Endothelial cell of umbilical vein (primary cell): ENCODE measurements around the gene SAMD9L. TPM values are rescaled to one million over a fixed set of nuclear protein-coding genes. Genes with fewer than 3 reads are reported as not detected.

Source experiments
- BruUV-seq: library from RNA; stranded (reverse); fragments of 400-500 nt; replicated peaks from 2 replicates; lab custom pipeline; 2021; lab: Mats Ljungman, UMichigan
- CTCF ChIA-PET: fragments of 300-600, 350-600 bp; sonication (Branson Sonifier 250); formaldehyde crosslinking; loops from one replicate; lab custom pipeline; 2021; ENCODE audit warnings: antibody characterized with exemption, inconsistent platforms; lab: Charles Lee
- POLR2A ChIA-PET: fragments of 300-600, 350-600 bp; sonication (Branson Sonifier 250); formaldehyde crosslinking; loops from one replicate; lab custom pipeline; 2021; ENCODE audit warnings: antibody characterized with exemption, inconsistent platforms; lab: Charles Lee
- DNase-seq: peaks from one replicate; pipeline ENCODE4 v3.0.0-alpha.2; 2011; ENCODE audit warnings: low read depth, low spot score
- FAIRE-seq: peaks from 2 replicates; lab custom pipeline; 2011; peaks lifted over from hg19 to GRCh38; lab: Jason Lieb, UNC
- H2AFZ ChIP-seq: 2 replicates; pipeline ENCODE4 v1.6.0; 2012; ENCODE audit warnings: low read depth, low read length, control low read depth, inconsistent platforms
- H3K27ac ChIP-seq: 2 replicates; pipeline ENCODE4 v1.5.1; 2011; ENCODE audit warnings: low read depth, mild to moderate bottlenecking, control low read depth, low read length, moderate library complexity; ENCODE audit not compliant: insufficient read depth
- H3K27me3 ChIP-seq, 2 experiments: 2 replicates each; pipeline versions ENCODE4 v1.6.0 to v1.6.1; 2011; ENCODE audit warnings: low read length in 2 of 2, mixed read lengths in 1 of 2; ENCODE audit not compliant: control insufficient read depth in 2 of 2, insufficient read depth in 2 of 2
- H3K36me3 ChIP-seq, 2 experiments: 2 replicates in 1 of 2; 3 replicates in 1 of 2; pipeline ENCODE4 v1.5.1; 2011; ENCODE audit warnings: low read length in 2 of 2, mild to moderate bottlenecking in 1 of 2, moderate library complexity in 1 of 2; ENCODE audit not compliant: control insufficient read depth in 2 of 2, insufficient read depth in 2 of 2; ENCODE audit errors: extremely low read depth in 1 of 2
- H3K4me1 ChIP-seq: 3 replicates; pipeline ENCODE4 v1.5.1; 2011; ENCODE audit warnings: mild to moderate bottlenecking, low read length; ENCODE audit not compliant: control insufficient read depth, insufficient read depth; ENCODE audit errors: extremely low read depth
- H3K4me2 ChIP-seq: 2 replicates; pipeline ENCODE4 v1.6.1; 2011; ENCODE audit warnings: low read length, control low read depth, mixed read lengths; ENCODE audit not compliant: insufficient read depth
- H3K4me3 ChIP-seq, 3 experiments: fragments of 200-600 bp in 1 of 3; sonication (generic), shearing (Covaris generic) in 1 of 3; replicated peaks in 1 of 3; 2 replicates each; pipeline ENCODE4 v1.5.1; 2011 to 2016; ENCODE audit warnings: control low read depth in 3 of 3, low read length in 3 of 3, mild to moderate bottlenecking in 2 of 3, inconsistent platforms in 1 of 3, low read depth in 1 of 3, moderate library complexity in 1 of 3; ENCODE audit not compliant: insufficient read depth in 1 of 3
- H3K79me2 ChIP-seq: 2 replicates; pipeline ENCODE4 v1.6.0; 2012; ENCODE audit warnings: low read length, inconsistent platforms; ENCODE audit not compliant: control insufficient read depth, insufficient read depth
- H3K9ac ChIP-seq: replicated peaks from 2 replicates; pipeline ENCODE3; 2011; ENCODE audit warnings: low read length, control low read depth; ENCODE audit not compliant: insufficient read depth; ENCODE audit errors: extremely low read depth
- H3K9me1 ChIP-seq: replicated peaks from 3 replicates; pipeline ENCODE4 v1.6.0; 2011; ENCODE audit warnings: mild to moderate bottlenecking, low read length; ENCODE audit not compliant: control insufficient read depth, insufficient read depth; ENCODE audit errors: extremely low read depth
- H3K9me3 ChIP-seq: replicated peaks from 2 replicates; pipeline ENCODE4 v1.5.1; 2012; ENCODE audit warnings: low read length, inconsistent platforms; ENCODE audit not compliant: control insufficient read depth, insufficient read depth
- H4K20me1 ChIP-seq: replicated peaks from 2 replicates; pipeline ENCODE3; 2011; ENCODE audit warnings: mild to moderate bottlenecking, low read length; ENCODE audit not compliant: control insufficient read depth, insufficient read depth; ENCODE audit errors: extremely low read depth
- CTCF ChIP-seq, 2 donors: IDR thresholded peaks; 1 replicate in 1 of 2; 2 replicates in 1 of 2; pipeline ENCODE4 v1.5.1; 2011; ENCODE audit warnings: low read length in 2 of 2, mild to moderate bottlenecking in 2 of 2, moderate library complexity in 2 of 2, control low read depth in 1 of 2, inconsistent platforms in 1 of 2, low read depth in 1 of 2; ENCODE audit not compliant: insufficient read depth in 1 of 2; ENCODE audit errors: extremely low read depth in 1 of 2
- MAX ChIP-seq: IDR thresholded peaks from 2 replicates; pipeline ENCODE4 v1.6.1; 2011; ENCODE audit not compliant: insufficient read depth, insufficient read length
- MYC ChIP-seq: IDR thresholded peaks from one replicate; pipeline ENCODE4 v1.6.1; 2011; ENCODE audit warnings: mild to moderate bottlenecking, low read depth, low read length
- POLR2A ChIP-seq: IDR thresholded peaks from 2 replicates; pipeline ENCODE4 v1.6.1; 2012; ENCODE audit warnings: low read depth, mild to moderate bottlenecking, control low read depth, low read length
- POLR2AphosphoS5 ChIP-seq: IDR thresholded peaks from 2 replicates; pipeline ENCODE4 v1.6.1; 2012; ENCODE audit warnings: low read depth, mild to moderate bottlenecking, control low read depth, low read length, moderate library complexity; ENCODE audit not compliant: insufficient read depth
- dilution Hi-C: fragments of 300-500 bp; cut with MboI; formaldehyde crosslinking; loops from one replicate; pipeline ENCODE4 v1.15.0; 2019; ENCODE audit warnings: low sequenced_read_pairs; ENCODE audit not compliant: extremely low pct_ligation_motif_present
- intact Hi-C: fragments of 100-400 bp; cut with micrococcal nuclease; formaldehyde crosslinking; loops from one replicate; pipeline ENCODE4 v1.10.0; 2022
- polyA plus RNA-seq, 4 experiments: library from polyadenylated mRNA; depleted of rRNA in 3 of 4; stranded (reverse) in 3 of 4; unstranded in 1 of 4; fragments of >200 nt; gene quantifications; 2 replicates each; pipeline versions ENCODE4 v1.2.1 to v1.2.3, GENCODE V29; 2011 to 2012; ENCODE audit warnings: missing spikeins in 1 of 4
- total RNA-seq: library from RNA; stranded (reverse); gene quantifications from 2 replicates; pipeline ENCODE4 v1.2.3, GENCODE V29; 2021

Gene SAMD9L
- total and polyA plus RNA-seq, 2 donors (not counting 3 experiments of a cell fraction or from before 2014, with no cell fraction given), result 2.7 to 14.9 TPM

GRCh38 chr7:93160410-93160809 lies 12.2 kb upstream of the SAMD9L start:
- dilution Hi-C loops, result no loop called here
- no peak for DNase-seq

More at GRCh38 chr7:93160410-93160809, 12.2 kb upstream of the SAMD9L start:
- H4K20me1 ChIP-seq, result no peaks in the 10 kb centered on the region
- no peak overlapping the region for H3K4me3 ChIP-seq
- peaks cover 0 to 5% of the 10 kb centered on the region in 2 experiments for H3K27me3 ChIP-seq
- no TSS peak for BruUV-seq
- H3K36me3 ChIP-seq, result no peaks in the 10 kb centered on the region
- no peak overlapping the region for H3K9ac ChIP-seq
- no peak overlapping the region for H2AFZ ChIP-seq
- H3K9me1 ChIP-seq, result no peaks in the 10 kb centered on the region
- H3K4me2 ChIP-seq, result no peak overlapping the region
- no peaks in the 10 kb centered on the region for H3K4me1 ChIP-seq
- intact Hi-C loops, result no loop called here
- no peak for FAIRE-seq
- H3K79me2 ChIP-seq, result no peaks in the 10 kb centered on the region
- TF ChIP-seq CTCF (IDR thresholded peaks at IDR 0.05; ENCODE audit: extremely low read depth in 1 of 2, insufficient read depth in 1 of 2, low read depth in 1 of 2, low read length in 2 of 2) (no peak), POLR2A (no peak), POLR2AphosphoS5 (no peak), MYC (no peak), MAX (no peak)
- POLR2A ChIA-PET, result no interaction called here
- H3K9me3 ChIP-seq, result no peaks in the 10 kb centered on the region
- no peak overlapping the region for H3K27ac ChIP-seq
- CTCF ChIA-PET, result no interaction called here
